ENCODE measurements around the gene ELOVL3.
"Not testable (repeated sequence)": the region's sequence is repeated elsewhere in the genome, so short reads cannot be mapped to it uniquely, and the experiment has no call there.

Gene ELOVL3

DNA sequence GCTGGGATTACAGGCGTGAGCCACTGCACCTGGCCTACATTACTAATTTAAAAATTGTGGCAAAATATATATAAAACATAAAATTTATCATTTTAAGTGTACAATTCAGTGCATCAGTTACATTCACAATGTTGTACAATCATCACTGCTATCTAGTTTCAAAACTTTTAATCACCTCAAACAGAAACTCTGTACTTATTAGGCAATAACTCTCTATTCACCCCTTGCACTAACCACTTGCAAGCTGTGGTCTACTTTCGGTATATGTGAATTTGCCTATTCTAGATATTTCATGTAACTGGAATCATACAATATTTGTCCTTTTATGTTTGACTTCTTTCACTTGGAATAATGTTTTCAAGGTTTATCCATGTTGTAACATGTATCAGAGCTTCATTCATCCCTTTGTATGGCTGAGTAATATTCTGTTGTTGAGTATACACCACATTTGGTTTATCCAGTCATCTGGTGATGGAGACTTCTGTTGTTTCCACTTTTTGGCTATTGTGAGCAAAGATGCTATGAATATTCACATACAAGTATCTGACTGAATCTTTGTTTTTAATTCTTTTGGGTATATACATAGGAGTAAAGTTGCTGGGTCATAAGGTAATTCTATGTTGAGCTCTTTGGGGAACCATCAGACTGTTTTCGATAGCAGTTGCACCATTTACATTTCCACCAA, 14.3 kb upstream of the ELOVL3 start:
- H3F3A ChIP-seq (ENCODE audit: insufficient read depth): no peaks in the 10 kb centered on the region
- TF ChIP-seq EZH2phosphoT487 (conservative IDR thresholded peaks at IDR 0.05; ENCODE audit: low read length): no peak
- TF ChIP-seq, protein P1, sequence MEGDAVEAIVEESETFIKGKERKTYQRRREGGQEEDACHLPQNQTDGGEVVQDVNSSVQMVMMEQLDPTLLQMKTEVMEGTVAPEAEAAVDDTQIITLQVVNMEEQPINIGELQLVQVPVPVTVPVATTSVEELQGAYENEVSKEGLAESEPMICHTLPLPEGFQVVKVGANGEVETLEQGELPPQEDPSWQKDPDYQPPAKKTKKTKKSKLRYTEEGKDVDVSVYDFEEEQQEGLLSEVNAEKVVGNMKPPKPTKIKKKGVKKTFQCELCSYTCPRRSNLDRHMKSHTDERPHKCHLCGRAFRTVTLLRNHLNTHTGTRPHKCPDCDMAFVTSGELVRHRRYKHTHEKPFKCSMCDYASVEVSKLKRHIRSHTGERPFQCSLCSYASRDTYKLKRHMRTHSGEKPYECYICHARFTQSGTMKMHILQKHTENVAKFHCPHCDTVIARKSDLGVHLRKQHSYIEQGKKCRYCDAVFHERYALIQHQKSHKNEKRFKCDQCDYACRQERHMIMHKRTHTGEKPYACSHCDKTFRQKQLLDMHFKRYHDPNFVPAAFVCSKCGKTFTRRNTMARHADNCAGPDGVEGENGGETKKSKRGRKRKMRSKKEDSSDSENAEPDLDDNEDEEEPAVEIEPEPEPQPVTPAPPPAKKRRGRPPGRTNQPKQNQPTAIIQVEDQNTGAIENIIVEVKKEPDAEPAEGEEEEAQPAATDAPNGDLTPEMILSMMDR (IDR thresholded peaks at IDR 0.05; ENCODE audit: insufficient read depth, low read length, poor library complexity, severe bottlenecking): no peak
- H3K9ac ChIP-seq (ENCODE audit: low read length): no peak overlapping the region
- H3K27ac ChIP-seq (ENCODE audit: low read depth, low read length): no peak overlapping the region
- H3K4me3 ChIP-seq (ENCODE audit: insufficient read depth, low read length, poor library complexity, severe bottlenecking): no peak overlapping the region
- no peaks in the 10 kb centered on the region for H3K27me3 ChIP-seq (ENCODE audit: low read length)
- H3K4me2 ChIP-seq (ENCODE audit: low read depth, low read length, poor library complexity, severe bottlenecking): no peak overlapping the region
- H3K79me2 ChIP-seq (ENCODE audit: insufficient read depth, low read length): no peaks in the 10 kb centered on the region
- no peaks in the 10 kb centered on the region for H4K20me1 ChIP-seq (ENCODE audit: low read depth, low read length)
- H3K9me3 ChIP-seq (ENCODE audit: insufficient read depth, low read length): no peaks in the 10 kb centered on the region
- no peaks in the 10 kb centered on the region for H3K36me3 ChIP-seq (ENCODE audit: low read length)
- no peaks in the 10 kb centered on the region for H3K9me2 ChIP-seq (replicated peaks; ENCODE audit: insufficient read depth, low read length)
- H2AFZ ChIP-seq (ENCODE audit: low read depth, low read length, severe bottlenecking): no peak overlapping the region

GRCh38 chr10:102213599-102213998, 12.5 kb upstream of the ELOVL3 start:
- not testable (repeated sequence) for H3F3A ChIP-seq (ENCODE audit: insufficient read depth); H3K4me2 ChIP-seq (ENCODE audit: low read depth, low read length, poor library complexity, severe bottlenecking); H3K9me2 ChIP-seq (replicated peaks; ENCODE audit: insufficient read depth, low read length); H4K20me1 ChIP-seq (ENCODE audit: low read depth, low read length); H2AFZ ChIP-seq (ENCODE audit: low read depth, low read length, severe bottlenecking); H3K9me3 ChIP-seq (ENCODE audit: insufficient read depth, low read length); H3K4me3 ChIP-seq (ENCODE audit: insufficient read depth, low read length, poor library complexity, severe bottlenecking); H3K9ac ChIP-seq (ENCODE audit: low read length); H3K79me2 ChIP-seq (ENCODE audit: insufficient read depth, low read length); H3K36me3 ChIP-seq (ENCODE audit: low read length); H3K27me3 ChIP-seq (ENCODE audit: low read length); H3K27ac ChIP-seq (ENCODE audit: low read depth, low read length)

DNA sequence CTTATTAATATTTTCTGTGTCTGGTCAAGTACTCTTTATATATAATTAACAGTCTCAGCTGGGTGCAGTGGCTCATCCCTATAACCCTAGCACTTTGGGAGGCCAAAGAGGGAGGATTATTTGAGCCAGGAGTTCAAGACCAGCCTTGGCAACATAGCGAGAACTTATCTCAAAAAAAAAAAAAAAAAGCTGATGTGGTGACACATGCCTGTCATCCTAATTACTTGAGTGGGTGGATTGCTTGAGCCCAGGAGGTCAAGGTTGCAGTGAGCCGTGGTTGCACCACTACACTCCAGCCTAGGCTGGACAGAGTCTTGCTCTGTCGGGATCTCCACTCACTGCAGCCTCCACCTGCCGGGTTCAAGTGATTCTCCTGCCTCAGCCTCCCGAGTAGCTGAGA, 6.7 kb upstream of the ELOVL3 start:
- H3K4me2 ChIP-seq (ENCODE audit: low read depth, low read length, poor library complexity, severe bottlenecking): no peak overlapping the region
- no peak overlapping the region for H3K4me3 ChIP-seq (ENCODE audit: insufficient read depth, low read length, poor library complexity, severe bottlenecking)
- TF ChIP-seq, protein P1 (IDR thresholded peaks at IDR 0.05; ENCODE audit: insufficient read depth, low read length, poor library complexity, severe bottlenecking): no peak
- TF ChIP-seq EZH2phosphoT487 (conservative IDR thresholded peaks at IDR 0.05; ENCODE audit: low read length): no peak
- H4K20me1 ChIP-seq (ENCODE audit: low read depth, low read length): no peaks in the 10 kb centered on the region
- H2AFZ ChIP-seq (ENCODE audit: low read depth, low read length, severe bottlenecking): no peak overlapping the region
- H3K36me3 ChIP-seq (ENCODE audit: low read length): no peaks in the 10 kb centered on the region
- no peaks in the 10 kb centered on the region for H3K27me3 ChIP-seq (ENCODE audit: low read length)
- H3K27ac ChIP-seq (ENCODE audit: low read depth, low read length): no peak overlapping the region
- H3F3A ChIP-seq (ENCODE audit: insufficient read depth): no peaks in the 10 kb centered on the region
- no peak overlapping the region for H3K9ac ChIP-seq (ENCODE audit: low read length)
- no peaks in the 10 kb centered on the region for H3K79me2 ChIP-seq (ENCODE audit: insufficient read depth, low read length)
- no peaks in the 10 kb centered on the region for H3K9me3 ChIP-seq (ENCODE audit: insufficient read depth, low read length)
- H3K9me2 ChIP-seq (replicated peaks; ENCODE audit: insufficient read depth, low read length): no peaks in the 10 kb centered on the region

DNA sequence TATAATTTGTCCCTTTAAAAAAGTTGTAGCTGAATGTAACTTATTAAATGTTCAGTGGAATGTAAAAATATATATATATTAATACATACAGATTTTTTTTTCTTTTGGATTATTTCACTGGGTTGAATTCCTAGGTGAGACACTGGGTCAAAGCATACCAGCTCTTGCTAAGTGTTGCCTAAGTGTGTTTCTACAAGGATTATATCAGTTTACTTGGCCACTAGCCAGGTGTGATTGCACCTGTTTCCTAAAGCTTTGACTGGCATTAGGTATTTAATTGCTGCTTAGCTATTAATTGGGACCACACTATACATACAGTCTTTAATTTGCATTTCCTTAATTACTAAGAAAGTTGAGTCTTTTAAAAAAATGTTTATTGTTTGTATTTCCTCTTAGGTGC, 5.5 kb upstream of the ELOVL3 start:
- H3K9me3 ChIP-seq (ENCODE audit: insufficient read depth, low read length): no peaks in the 10 kb centered on the region
- no peaks in the 10 kb centered on the region for H4K20me1 ChIP-seq (ENCODE audit: low read depth, low read length)
- H3F3A ChIP-seq (ENCODE audit: insufficient read depth): no peaks in the 10 kb centered on the region
- no peak overlapping the region for H2AFZ ChIP-seq (ENCODE audit: low read depth, low read length, severe bottlenecking)
- no peaks in the 10 kb centered on the region for H3K79me2 ChIP-seq (ENCODE audit: insufficient read depth, low read length)
- H3K36me3 ChIP-seq (ENCODE audit: low read length): no peaks in the 10 kb centered on the region
- no peak overlapping the region for H3K9ac ChIP-seq (ENCODE audit: low read length)
- H3K4me3 ChIP-seq (ENCODE audit: insufficient read depth, low read length, poor library complexity, severe bottlenecking): no peak overlapping the region
- no peaks in the 10 kb centered on the region for H3K27me3 ChIP-seq (ENCODE audit: low read length)
- H3K4me2 ChIP-seq (ENCODE audit: low read depth, low read length, poor library complexity, severe bottlenecking): no peak overlapping the region
- H3K9me2 ChIP-seq (replicated peaks; ENCODE audit: insufficient read depth, low read length): no peaks in the 10 kb centered on the region
- no peak overlapping the region for H3K27ac ChIP-seq (ENCODE audit: low read depth, low read length)
- TF ChIP-seq EZH2phosphoT487 (conservative IDR thresholded peaks at IDR 0.05; ENCODE audit: low read length): no peak
- TF ChIP-seq, protein P1 (IDR thresholded peaks at IDR 0.05; ENCODE audit: insufficient read depth, low read length, poor library complexity, severe bottlenecking): no peak
